Cerebellar cortex (tissue), 1 donor: Measurements from ENCODE around the gene KLHL25.

Experiments
- DNase-seq: peaks from one replicate; pipeline ENCODE4 v3.0.0-alpha.2; 2015; ENCODE audit warnings: low spot score

KLHL25 gene

DNA sequence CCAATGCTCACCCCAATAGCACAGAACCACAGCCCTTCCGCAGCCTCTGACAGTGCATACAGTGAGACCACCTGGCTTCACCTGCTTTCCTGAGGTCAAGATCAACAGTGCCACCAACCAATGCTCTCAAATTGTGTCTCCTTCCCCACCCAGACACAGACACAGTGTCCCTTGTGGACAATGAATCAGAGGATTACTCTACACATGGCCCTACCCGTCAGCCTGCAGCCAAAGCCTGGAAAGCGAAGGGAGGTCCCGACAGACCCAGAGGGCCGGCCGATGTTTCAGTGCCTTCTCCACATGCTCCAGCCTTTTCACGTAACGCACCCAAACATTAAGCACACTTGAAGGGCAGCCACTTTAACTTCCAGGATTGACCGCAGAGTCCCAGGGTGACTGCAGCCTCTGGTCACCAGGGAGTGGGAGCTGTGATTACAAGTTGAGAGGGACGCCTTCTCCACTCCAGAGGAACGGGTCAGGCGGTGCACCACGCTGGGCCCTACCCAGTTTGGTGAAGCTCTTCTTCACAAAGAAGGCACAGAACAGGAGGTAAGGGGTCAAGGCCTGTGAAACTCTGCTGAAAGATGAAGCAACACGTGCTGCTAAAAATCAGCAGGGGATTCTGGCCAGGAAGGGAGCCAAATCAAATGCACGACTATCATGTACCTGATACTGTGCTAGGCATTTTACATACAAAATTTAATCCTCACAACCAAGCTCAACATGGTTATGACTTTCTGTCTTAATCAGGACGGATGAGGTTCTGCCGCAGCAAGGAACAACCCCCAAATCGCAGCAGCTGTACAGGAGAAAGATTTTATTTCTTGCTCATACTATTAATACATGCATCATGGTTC is 17.2 kb downstream of the KLHL25 start:
- DNase-seq, result no peak

DNA sequence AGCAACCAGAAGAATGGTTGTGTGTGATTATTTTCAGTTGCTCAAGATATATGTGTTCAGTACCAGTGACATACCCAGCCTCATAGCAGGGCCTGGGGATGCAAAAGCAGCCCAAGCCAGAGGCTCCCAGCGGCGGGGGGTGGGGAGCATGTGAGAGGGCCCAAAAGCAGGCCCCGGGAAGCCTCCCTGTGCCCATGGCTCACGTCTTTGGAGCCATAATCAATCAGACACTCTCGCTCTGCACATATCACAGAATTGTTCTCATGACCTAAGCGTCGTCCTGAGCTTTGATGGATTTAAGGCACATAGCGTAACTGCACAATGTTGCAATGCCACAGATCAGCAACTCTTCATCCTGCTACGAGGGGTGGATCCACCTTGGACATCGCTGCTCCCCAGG is 20.8 kb downstream of the KLHL25 start:
- no peak for DNase-seq

DNA sequence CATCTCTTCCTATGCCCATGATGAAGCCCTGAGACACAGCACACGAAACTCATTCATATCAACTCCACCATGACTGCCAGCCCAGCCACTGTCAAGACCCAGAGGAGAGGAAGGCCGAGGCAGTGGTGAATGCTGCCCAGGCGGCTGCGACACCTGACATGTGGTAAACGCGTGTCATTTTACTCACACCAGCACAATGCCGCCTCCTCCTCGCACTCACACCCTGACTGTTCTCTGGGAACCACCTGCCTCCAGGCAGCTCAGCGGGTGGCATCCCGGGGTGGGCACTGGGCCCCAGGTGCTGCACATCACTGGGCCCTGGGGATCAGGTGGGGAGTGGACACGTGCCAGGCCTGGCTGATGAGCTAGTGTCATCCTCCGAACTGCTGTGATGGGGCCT is 21.5 kb downstream of the KLHL25 start:
- DNase-seq, result no peak

DNA sequence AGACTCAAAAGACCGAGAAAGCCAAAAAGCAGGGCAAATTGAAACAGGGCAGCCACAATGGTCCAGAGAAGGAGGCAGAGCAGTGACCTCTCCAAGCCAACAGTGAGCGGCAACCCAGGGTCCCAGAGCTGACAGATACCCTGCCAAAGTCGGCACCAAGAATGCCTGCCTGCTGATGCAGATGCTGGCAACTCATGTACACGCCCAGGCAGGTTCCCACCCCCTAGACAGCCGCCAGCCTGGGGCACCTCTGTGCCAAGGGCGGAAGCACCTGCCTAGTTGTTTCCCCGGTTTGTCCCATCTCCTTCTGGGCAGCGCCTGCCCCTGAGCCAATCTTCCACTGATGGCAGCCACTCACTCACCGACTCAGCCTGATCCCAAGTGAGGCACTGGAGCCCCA is 22.1 kb downstream of the KLHL25 start:
- no peak for DNase-seq

DNA sequence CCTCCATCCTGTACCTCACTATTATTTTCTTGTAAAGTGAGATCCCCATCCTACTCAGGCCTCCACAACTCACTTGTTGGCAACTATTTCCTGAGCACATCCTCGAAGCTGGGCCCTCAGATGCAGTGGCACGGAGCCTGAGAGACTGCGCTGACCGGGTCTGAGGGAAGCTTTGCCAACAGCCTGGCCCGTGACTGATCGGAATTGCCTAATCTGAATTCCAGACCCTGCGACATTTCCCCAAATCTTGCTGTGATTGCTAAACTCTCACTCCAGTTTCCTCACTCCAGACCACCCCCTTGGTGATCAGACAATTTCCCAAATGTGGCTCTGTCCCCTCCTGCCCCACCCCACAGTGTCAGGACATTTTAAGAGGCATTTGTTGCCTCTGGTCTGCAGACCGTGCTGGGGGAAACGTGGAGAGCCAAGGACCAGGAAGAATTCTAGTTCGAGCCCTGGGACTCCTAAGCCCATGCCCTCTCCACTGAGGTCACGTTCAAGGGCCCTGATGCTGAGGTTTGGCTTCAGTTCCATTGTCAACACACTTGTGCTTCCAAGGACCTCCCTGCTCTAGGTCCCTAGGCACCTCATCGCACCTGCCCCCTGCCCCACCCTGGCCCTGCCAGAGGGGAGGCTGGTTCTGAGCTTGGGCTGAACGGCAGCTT is 22.8 kb downstream of the KLHL25 start:
- DNase-seq, result no peak

DNA sequence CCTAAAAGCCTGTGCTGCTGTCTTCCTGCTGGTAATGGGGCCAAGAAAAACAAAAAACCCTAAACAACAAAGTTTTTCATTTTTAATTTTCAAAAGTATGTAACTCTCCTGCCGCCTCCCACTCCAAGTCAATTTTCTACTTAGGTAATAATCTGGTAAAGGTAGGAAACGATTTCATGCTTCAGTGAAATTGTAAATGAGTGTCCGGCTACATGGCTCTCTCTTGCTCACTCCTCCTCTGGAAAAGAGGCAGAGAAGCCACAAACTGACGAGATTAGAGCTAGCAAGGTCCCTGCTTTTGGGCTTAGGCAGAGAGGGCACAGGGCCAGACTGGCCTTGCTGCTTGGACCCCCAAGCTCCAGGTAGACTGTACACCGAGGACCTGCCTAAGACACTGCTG is 23.5 kb downstream of the KLHL25 start:
- no peak for DNase-seq

DNA sequence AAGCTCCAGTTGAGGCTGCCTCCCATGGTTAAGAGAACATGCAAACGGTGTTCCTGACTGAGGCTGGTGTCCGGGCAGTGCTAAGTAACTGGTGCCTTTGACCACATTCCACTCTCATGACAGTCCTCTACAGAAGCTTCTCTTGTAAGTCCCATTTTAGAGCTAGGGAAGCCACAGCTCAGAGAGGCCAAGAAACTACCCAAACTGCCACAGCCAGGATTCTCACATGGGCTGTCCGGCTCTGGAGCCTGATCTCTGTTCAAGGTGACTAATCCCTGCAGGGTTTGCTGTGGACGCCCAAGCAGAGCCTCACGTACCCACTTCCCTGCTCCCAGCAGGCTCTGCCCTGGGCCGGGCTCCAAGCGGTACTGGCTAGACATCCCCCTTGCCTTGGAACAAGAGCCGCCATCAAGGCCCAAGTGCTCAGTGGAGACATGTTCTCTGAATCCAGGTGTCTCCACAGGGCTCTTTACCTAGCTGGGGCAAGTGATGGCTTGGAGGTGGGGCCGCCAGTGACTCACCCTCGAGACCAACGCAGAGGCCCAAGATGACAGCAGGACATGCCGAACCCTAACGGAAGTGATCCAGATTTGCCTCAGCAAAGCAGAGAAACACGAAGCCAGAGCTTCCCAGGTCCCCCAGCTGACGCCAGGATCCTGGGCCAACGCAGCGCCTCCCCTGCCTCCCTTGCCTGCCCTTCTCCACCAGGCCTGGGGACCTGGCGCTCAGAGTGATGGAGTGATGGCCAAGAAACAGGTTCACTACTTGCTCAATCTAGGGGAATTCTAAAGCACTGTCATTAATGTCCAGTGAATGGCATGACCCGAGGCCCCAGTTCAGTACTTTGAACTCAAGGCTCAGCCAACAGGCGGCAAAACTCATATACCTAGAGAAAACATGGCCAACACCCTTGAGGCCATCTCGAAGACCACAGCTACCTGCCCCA is 24.4 kb downstream of the KLHL25 start:
- no peak for DNase-seq

DNA sequence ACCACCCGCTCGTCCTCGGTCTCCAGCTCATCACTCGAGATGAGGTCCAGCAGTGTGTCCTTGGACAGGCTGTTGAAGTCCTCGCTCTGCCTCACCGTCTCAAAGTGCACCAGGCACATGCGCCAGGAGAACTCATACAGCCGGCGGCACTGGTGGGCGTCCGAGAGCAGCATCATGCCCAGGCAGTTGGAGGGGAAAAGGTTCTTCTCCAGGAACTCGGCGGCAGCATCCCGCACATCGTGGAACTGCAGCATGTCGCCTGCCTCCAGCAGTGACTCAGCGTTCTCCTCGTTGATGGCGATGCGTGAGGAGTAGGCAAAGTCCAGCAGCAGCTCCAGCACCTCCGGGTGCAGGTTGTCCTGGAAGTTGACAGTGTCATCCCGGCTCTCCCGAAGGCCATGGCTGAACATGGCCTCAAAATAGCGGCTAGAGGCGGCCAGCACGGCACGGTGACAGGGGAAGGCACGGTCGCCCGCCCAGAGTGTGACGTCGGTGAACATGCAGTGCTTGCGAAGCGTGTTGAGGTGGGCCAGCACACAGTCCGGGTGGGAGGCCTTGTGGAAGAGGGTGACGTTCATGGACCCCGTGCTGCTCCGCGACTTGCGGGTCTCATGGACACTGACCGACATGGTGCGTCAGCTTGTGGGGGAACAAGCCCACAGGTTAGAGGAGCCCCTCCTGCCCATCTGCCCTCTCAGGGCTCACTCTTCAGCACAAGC is 25.4 kb downstream of the KLHL25 start:
- no peak for DNase-seq

DNA sequence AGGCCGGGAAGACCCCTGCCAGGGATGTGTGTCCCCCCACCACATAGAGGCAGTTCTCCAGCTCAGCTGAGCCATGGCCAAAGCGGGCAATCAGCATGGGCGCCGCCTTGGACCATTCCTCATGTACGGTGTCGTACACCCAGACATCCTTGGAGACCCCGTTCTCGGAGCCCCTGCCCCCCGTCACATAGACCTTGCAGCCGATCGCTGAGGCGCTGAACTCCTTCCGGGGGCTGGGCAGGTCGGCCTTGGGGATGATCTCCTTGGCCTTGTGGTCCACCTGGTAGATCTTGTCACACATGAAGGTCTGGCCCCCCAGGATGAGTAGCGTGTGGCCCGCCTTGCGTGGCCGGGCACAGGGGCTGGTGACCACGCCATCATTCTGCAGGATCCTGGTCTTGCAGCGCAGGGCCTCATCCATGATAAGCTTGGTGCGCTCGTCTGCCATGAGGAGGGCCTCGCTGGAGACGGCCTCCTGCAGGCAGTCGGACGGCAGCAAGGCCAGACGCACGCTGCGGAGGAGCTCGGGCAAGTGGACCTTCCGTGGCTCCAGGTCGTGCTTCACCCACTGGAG is 26.0 kb downstream of the KLHL25 start:
- DNase-seq, result no peak

DNA sequence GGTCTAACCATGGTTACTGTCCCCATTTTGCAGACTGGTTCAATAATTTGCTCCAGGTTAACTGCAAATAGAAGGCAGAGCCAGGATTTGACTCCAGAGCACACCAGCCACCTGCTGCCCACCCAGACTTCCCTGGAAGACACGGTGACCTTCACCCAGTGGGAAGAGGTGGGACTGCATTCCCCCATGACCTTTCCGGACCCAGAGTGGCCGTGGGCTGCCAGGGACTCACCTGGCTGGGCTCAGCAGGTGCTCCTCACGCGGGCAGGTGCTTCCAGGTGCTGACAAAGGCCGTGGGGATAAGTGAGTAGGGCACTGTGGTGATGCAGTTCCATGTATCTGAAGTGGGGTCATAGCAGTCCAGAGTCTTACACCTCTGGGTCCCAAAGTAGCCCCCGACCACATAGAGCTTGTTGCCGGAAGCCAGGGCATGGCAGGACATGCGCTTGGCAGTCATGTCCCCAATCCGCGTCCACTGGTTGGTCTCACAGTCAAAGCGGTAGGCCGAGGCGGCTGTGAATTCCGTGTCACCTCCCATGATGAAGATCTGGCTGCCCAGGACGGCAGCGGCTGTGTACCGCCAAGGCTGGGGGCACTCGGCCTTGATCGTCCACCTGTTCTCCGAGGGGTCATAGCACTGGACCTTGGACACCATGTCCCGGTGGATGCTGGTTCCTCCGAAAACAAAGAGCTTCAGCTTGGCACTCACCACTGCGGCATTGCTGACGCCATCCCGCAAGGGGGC is 26.8 kb downstream of the KLHL25 start:
- no peak for DNase-seq

DNA sequence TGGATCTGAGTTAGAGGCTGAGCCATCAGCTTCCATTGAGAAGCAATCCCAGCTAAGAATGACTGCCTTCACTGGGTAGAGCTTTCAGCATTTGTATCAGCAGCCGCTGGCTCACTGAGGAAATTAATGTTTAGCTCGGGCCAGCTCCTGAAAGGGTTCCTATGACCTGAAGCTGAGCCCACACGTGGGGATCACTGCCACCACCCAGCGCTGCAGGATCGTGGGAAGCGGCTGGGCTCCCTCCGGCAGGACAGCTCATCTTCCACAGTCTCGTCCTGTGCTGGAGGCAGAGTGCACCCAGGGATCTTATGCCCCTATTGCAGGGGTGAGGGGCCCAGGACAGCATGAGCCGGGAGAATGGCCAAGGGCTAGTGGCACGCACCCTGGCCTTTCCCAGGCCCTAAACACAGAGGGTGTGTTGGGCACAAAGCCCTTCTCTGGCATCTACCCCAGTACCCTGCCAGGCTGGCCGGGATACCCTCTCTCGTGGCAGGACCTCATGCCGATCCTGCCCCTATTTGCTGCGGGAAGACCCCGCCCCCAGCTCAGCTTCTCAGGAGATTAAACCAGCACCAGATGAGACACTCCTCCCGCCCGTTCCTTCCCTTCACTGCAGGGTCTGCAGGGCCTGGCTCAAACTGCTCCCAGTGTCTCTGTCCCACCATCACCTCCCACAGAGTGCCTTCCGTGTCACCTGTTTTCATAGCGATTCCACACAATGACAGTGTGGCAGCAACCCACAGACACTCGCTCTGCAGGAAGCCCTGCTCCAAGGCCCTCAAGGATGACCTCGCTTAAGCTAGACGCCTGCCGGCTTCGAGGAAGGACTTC is 28.5 kb downstream of the KLHL25 start:
- no peak for DNase-seq

DNA sequence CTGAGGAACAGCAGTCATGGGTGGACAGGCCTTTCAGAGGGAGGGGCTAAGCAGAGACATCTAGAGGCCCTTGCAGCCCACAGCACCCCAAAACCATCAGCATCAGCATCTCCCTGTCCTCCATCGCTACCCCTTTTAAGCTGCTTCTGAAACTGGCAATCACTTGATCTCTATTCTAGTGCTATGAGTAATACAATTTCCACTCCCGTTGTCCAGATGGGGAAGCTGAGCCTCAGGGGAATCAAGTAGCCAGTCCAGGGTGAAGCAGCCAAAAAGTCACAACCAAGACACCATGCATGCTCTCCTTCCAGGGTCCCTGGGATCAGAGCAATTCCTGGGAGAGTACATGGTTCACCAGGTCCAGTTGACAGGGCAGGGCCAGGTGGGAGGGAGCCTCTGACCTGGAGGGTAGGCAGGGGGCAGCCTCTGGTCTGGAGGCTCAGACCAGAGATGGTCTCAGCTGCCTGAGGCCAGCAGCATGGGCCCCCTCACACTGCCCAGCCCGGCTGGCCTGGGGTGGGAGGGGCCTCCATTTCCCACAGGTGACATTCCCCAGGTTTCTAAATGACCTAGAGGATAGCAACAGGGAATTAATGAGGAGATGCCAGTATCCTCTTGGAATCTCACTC is 30.0 kb downstream of the KLHL25 start:
- no peak for DNase-seq

DNA sequence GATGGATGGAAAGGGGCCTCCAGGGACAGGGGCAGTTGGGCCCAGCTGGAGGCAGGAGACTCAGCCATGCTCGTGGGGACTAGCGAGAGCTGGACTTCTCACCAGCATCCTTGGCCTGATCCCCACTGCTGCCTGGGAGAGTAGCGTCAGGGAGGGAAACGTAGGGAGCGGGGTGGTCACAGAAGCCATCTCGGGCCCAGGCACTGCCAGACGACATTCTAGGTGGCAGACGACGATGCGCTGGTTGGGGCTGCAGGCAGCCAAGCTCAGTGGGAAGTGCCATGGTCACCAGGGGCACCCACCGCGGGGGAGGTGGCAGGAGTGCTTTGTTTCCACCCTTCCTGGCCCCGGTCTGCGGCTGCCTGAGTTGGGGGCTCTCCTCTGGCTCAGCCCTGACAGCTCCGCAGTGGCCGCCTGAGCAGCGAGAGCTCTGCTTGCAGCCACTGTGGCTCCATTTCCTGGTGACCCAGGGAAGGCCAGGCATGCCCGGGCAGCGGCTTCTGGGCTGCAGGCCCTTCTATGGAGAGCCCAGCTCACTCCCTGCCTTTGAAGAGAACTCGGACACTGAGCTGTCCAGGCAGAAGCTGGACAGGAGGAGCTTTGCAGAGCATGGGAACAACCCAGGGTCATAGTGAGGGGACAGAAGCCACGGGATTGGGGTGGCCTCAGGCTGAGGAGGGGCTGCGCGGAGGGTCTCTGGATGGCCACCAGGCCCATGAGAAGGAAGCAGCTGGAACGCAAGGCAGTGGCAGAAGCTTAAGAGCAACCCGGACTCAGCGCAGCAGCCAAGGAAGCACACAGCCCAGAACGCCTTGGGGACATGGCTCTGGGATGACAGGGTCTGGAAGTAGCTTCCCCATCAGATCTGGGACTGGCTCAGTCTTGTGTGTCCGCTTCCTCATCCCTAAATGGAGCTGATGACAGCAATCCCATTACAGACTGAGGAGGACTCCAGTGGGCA is 30.8 kb downstream of the KLHL25 start:
- no peak for DNase-seq

DNA sequence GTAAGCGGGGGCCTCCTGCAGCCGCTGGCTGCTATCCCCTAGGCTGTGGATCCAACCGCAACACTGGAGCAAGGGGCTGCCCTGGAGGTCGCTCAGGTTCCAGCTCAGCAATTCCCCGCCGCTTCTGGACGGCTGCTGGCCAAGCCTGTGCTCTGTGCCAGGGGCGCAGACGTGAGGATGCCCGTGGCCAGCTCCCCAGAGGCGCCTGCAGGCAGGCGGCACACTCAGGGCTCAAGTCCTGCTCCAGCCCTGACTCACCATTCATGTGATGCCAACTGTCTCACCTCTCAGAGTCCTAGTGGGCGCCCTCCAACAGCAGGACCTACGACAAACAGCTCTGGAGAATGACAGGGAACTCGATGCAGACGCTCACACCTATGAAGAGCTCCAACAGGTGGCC is 31.6 kb downstream of the KLHL25 start:
- DNase-seq, result no peak

DNA sequence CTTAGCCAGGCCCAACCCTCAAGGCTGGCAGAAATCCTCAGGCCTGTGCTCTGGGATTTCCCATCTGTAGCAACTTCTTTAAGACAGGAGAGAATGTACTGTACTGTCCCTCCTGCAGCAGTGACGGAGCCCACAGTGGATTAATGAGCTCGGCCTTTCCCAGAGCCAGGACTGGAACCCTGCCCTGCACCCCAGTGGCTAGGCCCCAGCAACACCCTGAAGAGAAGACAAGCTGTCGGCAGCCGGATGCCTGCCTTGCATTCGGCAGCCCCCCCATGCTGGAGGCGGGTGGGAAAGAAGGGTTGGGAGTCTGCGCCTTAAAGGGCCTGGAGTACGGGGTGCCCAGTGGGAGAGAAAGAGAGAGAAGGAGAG is 32.0 kb downstream of the KLHL25 start:
- no peak for DNase-seq

DNA sequence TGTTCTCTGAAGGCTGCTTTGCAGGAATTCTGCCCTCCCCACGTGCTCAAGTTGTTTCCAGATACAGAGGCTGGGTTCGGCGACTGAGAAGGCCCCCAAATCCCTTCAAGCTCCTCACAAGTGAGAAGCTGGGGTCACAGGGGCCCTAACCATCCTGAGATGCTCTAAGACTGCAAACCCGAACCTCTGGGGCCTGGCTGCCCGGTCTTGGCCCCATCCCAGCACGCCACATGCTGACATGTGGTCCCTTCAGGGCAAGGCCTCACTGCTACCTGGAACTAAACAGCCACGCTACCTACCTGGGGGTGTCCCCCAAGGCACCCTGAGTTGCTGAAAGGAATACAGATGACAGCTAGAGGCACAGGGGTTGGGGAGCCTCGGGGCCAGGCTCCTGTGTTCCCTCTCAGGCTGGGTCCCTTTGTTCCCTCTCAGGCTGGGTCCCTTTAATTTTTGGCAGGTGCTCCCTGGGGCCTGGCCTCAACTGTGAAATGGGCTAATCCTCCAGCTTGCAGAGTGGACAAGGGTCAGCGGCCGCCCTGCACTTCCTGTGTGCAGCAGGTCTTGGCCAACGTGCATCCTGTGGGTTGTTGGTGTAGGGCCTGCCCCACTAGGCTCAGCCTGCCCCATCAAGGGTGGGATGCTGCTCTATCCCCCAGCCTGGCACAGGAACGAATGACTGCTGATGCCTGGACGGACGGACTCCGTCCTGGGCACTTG is 32.5 kb downstream of the KLHL25 start:
- no peak for DNase-seq

DNA sequence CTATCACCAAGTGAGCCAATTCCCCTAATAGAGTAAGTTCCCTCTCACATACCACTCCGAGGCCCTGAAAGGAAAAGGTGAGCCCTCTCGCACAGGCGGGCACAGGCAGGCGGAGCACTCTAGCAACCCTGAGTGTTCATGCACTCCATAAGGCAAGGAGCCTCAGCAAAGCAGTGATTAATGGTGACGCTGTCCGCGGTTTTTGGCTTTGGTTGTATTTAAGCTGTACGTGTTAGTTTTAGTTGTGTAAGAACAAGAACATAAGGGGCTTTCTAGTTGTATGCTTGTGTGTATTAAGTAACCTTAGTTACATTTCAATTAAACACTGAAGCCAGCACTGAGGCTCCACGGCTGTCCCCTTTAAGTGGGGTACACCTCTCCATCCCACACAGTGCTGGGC is 33.1 kb downstream of the KLHL25 start:
- DNase-seq, result no peak
